Measurements from ENCODE around the gene POLR1A. TPM values are rescaled to one million over a fixed set of nuclear protein-coding genes. Genes with fewer than 3 reads are reported as not detected.

POLR1A gene
- total and polyA plus RNA-seq, 2 donors (not counting 1 experiment from before 2014, with no cell fraction given) = 3.4 to 36.8 TPM

DNA sequence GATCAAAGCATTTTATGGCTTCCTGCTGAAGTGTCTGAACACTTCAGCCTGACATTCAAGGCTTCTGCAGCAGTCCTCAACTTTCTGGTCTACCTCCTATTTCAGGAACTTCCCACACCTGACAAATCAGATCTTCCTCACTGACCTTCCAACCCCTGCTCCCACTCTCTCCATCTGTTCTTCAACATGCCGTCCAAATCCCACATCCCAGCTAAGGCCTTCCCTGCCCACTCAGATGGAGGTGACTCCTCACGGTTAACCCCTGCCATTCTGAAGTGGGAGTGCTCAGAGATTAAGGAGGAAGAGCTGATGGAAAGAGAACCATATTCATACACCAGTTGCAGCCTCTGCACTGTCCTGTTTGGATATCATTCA is 104.8 kb downstream of the POLR1A start:
- Mint-ChIP-seq H3K27me3 (no peaks in the 10 kb centered on the region), H3K27ac (peak overlapping the region; percentile 93), H3K9me3 (ENCODE audit: insufficient read depth) (no peaks in the 10 kb centered on the region), H3K4me1 (peaks cover 64% of the 10 kb centered on the region), H3K4me3 (peak overlapping the region; percentile 33)
- WGBS (ENCODE audit: insufficient coverage) = 100% methylated on average over 1 of the region's 2 CpGs
- POLR2A ChIA-PET = no interaction called here
- peak overlapping the region; percentile 5 for H2AFZ ChIP-seq (ENCODE audit: insufficient read depth, low read depth, low read length, poor library complexity, severe bottlenecking)
- no peak for ATAC-seq (ENCODE audit: low read depth)
- peaks cover 57% of the 10 kb centered on the region in 2 donors for H3K4me1 ChIP-seq (ENCODE audit: control insufficient read depth in 2 of 2, insufficient read depth in 2 of 2, low read length in 2 of 2)
- H4K20me1 ChIP-seq (ENCODE audit: control insufficient read depth, insufficient read depth, low read length, poor library complexity, severe bottlenecking) = no peaks in the 10 kb centered on the region
- CTCF ChIA-PET = interaction anchor here (0.7 to 1.0 kb wide), 2 partner anchors 35 to 162 kb away, joined by 3 read pairs; no protein-coding TSS in a partner anchor
- H3K4me2 ChIP-seq (replicated peaks; ENCODE audit: low read depth, low read length, poor library complexity, severe bottlenecking) = peak overlapping the region; percentile 4
- no peaks in the 10 kb centered on the region for H3K36me3 ChIP-seq (replicated peaks in 1 of 2; ENCODE audit: control extremely low read depth in 1 of 2, control insufficient read depth in 1 of 2, extremely low read depth in 1 of 2, insufficient read depth in 2 of 2, low read length in 1 of 2)
- H3K4me3 ChIP-seq (ENCODE audit: control extremely low read depth in 1 of 5, extremely low read depth in 1 of 5, insufficient read depth in 1 of 5, low read depth in 2 of 5, low read length in 4 of 5) = no peak overlapping the region
- peak overlapping the region in 1 of 2 donors; percentile 87 for H3K27ac ChIP-seq (ENCODE audit: low read length in 2 of 2)
- DNase-seq = no peak
- H3K27me3 ChIP-seq (replicated peaks in 1 of 4; ENCODE audit: control extremely low read depth in 1 of 4, control insufficient read depth in 3 of 4, insufficient read depth in 4 of 4, low read length in 3 of 4) = no peaks in the 10 kb centered on the region
- H3K9me3 ChIP-seq (ENCODE audit: control extremely low read depth in 1 of 3, control insufficient read depth in 2 of 3, insufficient read depth in 1 of 3, low read length in 2 of 3) = peaks cover 0 to 18% (median 6%) of the 10 kb centered on the region in 3 donors
- no peak overlapping the region for H3K9ac ChIP-seq (ENCODE audit: low read length)
- peaks cover 4% of the 10 kb centered on the region for H3K79me2 ChIP-seq (ENCODE audit: control insufficient read depth, insufficient read depth, low read length)
- intact Hi-C loops (cut with micrococcal nuclease) = no loop called here
- TF ChIP-seq, protein P1, sequence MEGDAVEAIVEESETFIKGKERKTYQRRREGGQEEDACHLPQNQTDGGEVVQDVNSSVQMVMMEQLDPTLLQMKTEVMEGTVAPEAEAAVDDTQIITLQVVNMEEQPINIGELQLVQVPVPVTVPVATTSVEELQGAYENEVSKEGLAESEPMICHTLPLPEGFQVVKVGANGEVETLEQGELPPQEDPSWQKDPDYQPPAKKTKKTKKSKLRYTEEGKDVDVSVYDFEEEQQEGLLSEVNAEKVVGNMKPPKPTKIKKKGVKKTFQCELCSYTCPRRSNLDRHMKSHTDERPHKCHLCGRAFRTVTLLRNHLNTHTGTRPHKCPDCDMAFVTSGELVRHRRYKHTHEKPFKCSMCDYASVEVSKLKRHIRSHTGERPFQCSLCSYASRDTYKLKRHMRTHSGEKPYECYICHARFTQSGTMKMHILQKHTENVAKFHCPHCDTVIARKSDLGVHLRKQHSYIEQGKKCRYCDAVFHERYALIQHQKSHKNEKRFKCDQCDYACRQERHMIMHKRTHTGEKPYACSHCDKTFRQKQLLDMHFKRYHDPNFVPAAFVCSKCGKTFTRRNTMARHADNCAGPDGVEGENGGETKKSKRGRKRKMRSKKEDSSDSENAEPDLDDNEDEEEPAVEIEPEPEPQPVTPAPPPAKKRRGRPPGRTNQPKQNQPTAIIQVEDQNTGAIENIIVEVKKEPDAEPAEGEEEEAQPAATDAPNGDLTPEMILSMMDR (IDR thresholded peaks at IDR 0.05) = no peak
- TF ChIP-seq EZH2 (IDR thresholded peaks at IDR 0.05; ENCODE audit: borderline replicate concordance, insufficient read depth, low read depth, low read length, poor library complexity, severe bottlenecking) = no peak

DNA sequence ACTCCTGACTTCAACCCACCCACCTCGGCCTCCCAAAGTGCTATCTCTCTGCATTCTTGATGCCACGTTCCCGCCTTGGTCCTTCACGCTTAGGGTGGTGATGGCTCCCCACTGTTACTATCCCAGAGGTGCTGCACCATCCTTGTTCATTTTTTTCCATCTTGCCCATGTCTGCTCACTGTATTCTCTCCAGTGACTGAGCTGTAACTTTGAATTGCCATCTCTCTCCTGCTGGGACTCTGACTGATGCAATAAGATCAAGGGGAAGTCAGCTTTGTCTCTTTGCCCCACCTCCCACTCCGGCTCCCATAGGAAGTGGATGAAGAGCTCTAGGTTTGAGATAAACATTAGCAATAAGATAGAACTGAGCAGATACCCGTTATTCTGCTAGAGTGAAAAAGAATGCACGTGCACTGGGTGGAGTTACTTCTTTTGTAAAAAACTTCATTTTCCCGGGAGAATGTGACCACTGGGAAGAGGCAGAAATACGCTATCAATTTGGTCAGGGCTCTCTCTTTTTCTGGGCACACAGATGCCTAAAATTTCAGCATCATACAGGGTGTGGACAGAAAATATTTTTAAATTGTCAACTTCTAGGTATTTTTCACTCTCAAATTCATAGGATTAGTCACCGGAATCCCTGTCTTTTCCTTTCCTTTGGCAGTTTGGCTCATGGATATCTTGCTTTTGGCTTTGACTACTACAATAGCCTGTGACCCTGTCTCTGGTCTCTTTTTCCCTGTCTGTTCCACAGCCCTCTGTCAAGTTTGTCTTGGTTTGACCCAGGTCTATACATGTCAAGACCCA is 105.4 kb downstream of the POLR1A start:
- DNase-seq = no peak
- Mint-ChIP-seq H3K4me3 (peak overlapping the region; percentile 59), H3K9me3 (ENCODE audit: insufficient read depth) (no peaks in the 10 kb centered on the region), H3K4me1 (peaks cover 70% of the 10 kb centered on the region), H3K27ac (peak overlapping the region; percentile 93), H3K27me3 (no peaks in the 10 kb centered on the region)
- peaks cover 4% of the 10 kb centered on the region for H3K79me2 ChIP-seq (ENCODE audit: control insufficient read depth, insufficient read depth, low read length)
- peaks cover 0 to 14% (median 5%) of the 10 kb centered on the region in 3 donors for H3K9me3 ChIP-seq (ENCODE audit: control extremely low read depth in 1 of 3, control insufficient read depth in 2 of 3, insufficient read depth in 1 of 3, low read length in 2 of 3)
- intact Hi-C loops (cut with micrococcal nuclease) = no loop called here
- H3K27me3 ChIP-seq (replicated peaks in 1 of 4; ENCODE audit: control extremely low read depth in 1 of 4, control insufficient read depth in 3 of 4, insufficient read depth in 4 of 4, low read length in 3 of 4) = no peaks in the 10 kb centered on the region
- H3K4me2 ChIP-seq (replicated peaks; ENCODE audit: low read depth, low read length, poor library complexity, severe bottlenecking) = peak overlapping the region; percentile 66
- H3K27ac ChIP-seq (ENCODE audit: low read length in 2 of 2) = peak overlapping the region; percentile 79 to 87
- H3K9ac ChIP-seq (ENCODE audit: low read length) = no peak overlapping the region
- TF ChIP-seq, protein P1 (IDR thresholded peaks at IDR 0.05) = no peak
- no peak for TF ChIP-seq EZH2 (IDR thresholded peaks at IDR 0.05; ENCODE audit: borderline replicate concordance, insufficient read depth, low read depth, low read length, poor library complexity, severe bottlenecking)
- no peaks in the 10 kb centered on the region for H3K36me3 ChIP-seq (replicated peaks in 1 of 2; ENCODE audit: control extremely low read depth in 1 of 2, control insufficient read depth in 1 of 2, extremely low read depth in 1 of 2, insufficient read depth in 2 of 2, low read length in 1 of 2)
- peaks cover 63% of the 10 kb centered on the region in 2 donors for H3K4me1 ChIP-seq (ENCODE audit: control insufficient read depth in 2 of 2, insufficient read depth in 2 of 2, low read length in 2 of 2)
- POLR2A ChIA-PET = interaction anchor here (0.7 to 1.6 kb wide), 3 partner anchors 13 to 28 kb away, joined by 3 to 6 read pairs (median 4); no protein-coding TSS in a partner anchor
- peak overlapping the region; percentile 20 for H2AFZ ChIP-seq (ENCODE audit: insufficient read depth, low read depth, low read length, poor library complexity, severe bottlenecking)
- WGBS (ENCODE audit: insufficient coverage) = 78% methylated on average over 5 of the region's 10 CpGs
- H3K4me3 ChIP-seq (ENCODE audit: control extremely low read depth in 1 of 5, extremely low read depth in 1 of 5, insufficient read depth in 1 of 5, low read depth in 2 of 5, low read length in 4 of 5) = no peak overlapping the region
- CTCF ChIA-PET = interaction anchor here (1.0 to 1.5 kb wide), 5 partner anchors 8 to 173 kb away, joined by 3 to 6 read pairs (median 3); no protein-coding TSS in a partner anchor
- no peaks in the 10 kb centered on the region for H4K20me1 ChIP-seq (ENCODE audit: control insufficient read depth, insufficient read depth, low read length, poor library complexity, severe bottlenecking)
- ATAC-seq (ENCODE audit: low read depth) = no peak
